Measurements from ENCODE around the gene DUSP1.

GRCh38 chr5:172722327-172722815 lies 48.6 kb downstream of the DUSP1 start:
- TF ChIP-seq, protein P1, sequence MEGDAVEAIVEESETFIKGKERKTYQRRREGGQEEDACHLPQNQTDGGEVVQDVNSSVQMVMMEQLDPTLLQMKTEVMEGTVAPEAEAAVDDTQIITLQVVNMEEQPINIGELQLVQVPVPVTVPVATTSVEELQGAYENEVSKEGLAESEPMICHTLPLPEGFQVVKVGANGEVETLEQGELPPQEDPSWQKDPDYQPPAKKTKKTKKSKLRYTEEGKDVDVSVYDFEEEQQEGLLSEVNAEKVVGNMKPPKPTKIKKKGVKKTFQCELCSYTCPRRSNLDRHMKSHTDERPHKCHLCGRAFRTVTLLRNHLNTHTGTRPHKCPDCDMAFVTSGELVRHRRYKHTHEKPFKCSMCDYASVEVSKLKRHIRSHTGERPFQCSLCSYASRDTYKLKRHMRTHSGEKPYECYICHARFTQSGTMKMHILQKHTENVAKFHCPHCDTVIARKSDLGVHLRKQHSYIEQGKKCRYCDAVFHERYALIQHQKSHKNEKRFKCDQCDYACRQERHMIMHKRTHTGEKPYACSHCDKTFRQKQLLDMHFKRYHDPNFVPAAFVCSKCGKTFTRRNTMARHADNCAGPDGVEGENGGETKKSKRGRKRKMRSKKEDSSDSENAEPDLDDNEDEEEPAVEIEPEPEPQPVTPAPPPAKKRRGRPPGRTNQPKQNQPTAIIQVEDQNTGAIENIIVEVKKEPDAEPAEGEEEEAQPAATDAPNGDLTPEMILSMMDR (IDR thresholded peaks at IDR 0.05), result no peak
- no peak for TF ChIP-seq POLR2A (IDR thresholded peaks at IDR 0.05)

All from body of pancreas (tissue), 4 donors.